GM18909 (cell line): ENCODE measurements around the gene EVI2B.
"Not testable (repeated sequence)": the region's sequence is repeated elsewhere in the genome, so short reads cannot be mapped to it uniquely, and the experiment has no call there.

Experiments used
- ATAC-seq: cut with Tn5 transposase; IDR thresholded peaks from one replicate; pipeline ENCODE4 v1.9.1; 2021; ENCODE audit warnings: mild to moderate bottlenecking; ENCODE audit not compliant: unreplicated experiment, poor library complexity

The EVI2B gene

DNA sequence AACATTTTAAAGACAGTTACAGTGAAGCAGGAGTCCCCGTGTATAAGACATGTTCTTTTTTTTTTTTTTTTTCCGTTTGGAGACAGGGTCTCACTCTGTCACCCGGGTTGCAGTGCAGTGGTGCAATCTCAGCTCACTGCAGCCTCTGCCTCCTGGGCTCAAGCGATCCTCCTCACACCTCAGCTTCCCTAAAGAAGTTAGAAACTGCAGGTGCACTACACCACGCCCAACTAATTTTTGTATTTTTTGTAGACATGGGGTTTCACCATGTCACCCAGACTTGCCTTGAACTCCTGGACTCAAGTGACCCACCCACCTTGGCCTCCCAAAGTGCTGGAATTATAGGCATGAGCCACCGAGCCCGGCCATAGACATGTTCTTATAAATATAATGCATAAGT, 3.0 kb downstream of the EVI2B start:
- ATAC-seq = no peak

DNA sequence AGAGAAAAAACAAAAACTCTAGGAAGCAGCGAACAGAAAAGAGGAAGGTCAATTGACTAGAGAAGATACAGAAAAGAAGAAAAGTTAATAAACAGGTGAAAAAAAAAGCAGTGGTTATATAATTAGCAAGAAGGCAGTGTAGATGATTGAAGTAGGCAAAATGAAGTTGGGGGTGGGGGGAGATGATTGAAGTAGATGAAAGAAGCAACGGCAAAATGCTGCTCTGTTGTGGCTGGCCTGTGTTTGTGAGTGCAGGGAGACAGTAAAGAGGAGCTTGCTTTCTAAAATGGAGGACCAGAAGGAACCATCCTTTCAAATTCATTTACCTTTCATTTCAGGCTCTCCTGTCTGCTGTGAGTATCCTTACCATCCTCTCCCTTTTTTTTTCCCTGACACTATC, 3.6 kb downstream of the EVI2B start:
- no peak for ATAC-seq

DNA sequence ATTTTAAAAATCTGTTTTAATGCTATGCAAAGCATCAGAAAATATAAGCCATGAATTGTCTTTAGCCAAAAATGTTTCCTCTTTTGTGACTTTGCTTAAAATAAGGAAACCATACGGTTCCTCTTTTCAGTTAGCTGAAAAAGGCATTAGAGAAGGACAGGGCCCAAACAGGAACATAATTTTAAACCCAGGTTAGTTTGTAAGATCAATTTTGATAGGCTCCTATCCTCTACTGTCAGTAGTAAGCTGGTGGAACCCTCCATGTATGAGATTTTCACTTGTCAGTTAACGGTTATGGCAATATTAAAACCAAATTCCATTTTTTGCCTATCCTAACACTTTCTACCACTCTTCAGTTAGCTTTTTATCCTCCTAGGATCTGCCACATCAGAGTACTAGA, 4.3 kb downstream of the EVI2B start:
- peak; percentile 42 for ATAC-seq

DNA sequence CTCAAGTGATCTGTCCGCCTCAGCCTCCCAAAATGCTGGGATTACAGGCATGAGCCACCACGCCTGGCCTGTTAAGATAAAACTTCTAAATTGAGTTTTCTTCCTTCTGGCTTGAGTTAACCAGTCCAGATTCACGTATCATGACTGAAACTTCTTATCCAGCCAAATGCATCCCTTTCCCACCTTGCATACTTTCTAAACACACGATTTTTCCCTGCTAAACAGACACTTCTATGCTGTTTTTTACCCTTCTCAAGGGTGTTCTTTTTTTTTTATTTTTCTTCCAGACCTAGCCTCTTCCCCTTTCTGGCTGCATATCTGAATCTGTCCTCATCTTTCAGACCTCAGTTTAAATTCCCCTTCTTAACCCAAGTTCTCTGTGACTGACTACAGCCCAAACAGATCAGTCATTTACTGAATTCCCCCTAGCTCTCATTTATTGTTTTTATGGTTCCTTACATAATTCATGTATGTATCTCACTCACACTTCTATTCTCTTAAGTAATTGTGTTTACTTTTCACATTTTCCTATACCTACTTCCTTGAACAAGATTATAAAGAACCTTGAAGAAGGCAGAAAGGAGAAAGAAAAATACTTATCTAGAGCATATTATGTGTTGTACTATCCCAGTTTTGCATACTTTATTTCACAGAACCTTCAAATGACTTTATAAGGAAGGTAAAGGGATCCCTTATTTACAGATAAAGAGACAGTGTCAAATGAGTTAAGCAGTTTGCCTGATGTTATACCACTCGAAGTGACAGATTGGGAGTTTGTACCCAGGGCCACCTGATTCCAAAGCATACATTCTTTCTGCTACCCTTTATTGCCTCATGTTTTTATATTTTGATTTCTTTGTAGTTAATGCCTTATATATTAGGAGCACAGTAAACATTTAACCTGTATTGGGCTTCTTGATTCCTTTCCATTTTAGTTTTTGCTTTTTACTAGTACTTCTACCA, 5.2 kb downstream of the EVI2B start:
- ATAC-seq = no peak

DNA sequence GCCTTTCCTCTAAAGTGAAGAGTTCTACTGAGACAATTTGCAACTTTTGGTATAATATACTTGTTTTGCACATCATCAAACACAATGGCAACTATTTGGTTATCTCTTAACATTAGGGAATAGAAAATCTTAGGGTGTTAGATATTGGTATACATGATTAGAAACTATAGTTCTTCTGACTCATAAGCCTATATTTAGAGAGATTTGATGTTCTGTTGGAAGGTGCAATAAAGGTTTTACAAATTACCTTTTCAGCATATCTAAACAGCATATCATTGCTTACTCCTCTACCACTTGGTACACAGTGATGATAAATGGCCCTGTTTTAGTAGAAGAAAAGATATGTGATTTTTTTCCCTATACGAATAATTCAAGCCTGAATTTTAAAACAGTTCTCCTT, 6.2 kb downstream of the EVI2B start:
- no peak for ATAC-seq

DNA sequence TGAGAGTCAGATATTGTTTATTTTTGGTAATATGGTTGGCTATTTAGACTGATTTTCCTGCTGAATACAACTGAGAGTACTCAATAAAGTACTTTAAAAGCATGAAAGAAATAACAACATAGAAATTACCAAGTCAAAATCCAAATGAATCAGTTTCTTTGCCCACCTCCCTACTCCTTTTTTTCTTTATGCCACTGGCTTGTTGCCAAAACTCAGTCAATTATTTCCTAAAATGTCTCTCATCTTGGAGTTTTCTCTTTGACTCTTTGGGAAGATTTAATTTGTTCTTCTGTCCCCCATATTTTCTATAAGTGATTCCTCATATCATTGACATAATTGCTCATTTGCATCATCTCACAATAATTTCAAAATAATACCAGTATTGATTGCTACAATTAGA, 14.2 kb downstream of the EVI2B start:
- no peak for ATAC-seq

DNA sequence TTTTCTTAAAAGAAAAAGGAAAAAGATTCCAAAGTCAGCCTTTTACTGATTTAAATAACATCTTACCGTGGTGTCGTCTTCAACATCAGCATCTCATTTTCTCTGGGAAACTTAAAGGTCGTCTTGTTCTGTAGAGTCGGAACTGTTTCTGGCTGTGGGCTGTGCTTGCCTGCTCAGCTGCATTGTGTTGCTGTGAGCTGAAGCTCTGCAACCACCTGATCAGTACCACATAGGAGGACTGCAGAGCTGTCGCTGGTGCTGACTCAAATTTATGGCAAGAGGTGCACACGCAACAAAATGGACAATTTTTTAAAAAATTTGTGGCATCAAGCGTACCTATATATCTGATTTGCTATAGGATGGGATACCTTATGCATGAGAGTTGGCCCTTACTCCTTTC, 16.8 kb downstream of the EVI2B start, which contains the start of gene OMG:
Gene OMG (minus strand): TSS at position 150 of the 400 bp plus-strand sequence. CDS start 908 bp downstream, outside the sequence.
- no peak for ATAC-seq

DNA sequence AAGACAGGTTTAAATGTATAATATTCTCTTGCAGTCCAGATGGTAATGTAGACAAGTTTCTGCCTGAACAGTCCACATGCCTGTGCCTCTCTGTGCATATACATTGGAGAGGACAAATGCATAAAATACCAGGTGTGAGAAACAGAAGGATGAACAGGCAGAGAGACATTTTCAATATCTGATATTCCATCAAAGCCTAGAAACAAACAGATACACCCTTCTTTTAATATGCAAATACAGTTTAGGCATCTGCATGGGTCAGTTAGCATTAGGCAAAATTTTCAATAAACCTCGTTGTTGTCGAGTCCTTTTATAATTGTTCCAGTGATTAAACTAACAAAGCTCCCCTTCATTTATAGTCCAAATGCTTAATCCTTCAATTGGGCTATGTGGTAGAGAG, 17.7 kb downstream of the EVI2B start:
- no peak for ATAC-seq

DNA sequence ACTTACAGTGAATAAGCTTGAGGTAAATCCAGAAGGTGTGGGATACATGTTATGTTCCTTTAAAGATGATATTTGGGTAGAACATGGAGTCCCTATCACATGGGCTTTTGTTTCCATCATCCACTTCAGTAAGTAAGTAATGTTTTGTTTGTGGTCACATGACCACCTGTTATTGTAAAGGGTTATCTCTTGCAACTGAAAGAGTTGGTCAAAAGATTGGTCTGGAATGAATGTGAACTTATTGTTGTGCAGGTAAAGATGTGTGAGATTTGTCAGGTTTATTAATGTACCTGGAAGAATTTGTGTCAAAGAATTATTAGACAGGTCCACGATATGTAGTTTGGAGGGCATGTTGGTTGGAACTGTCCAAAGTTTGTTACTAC, 18.4 kb downstream of the EVI2B start:
- no peak for ATAC-seq

DNA sequence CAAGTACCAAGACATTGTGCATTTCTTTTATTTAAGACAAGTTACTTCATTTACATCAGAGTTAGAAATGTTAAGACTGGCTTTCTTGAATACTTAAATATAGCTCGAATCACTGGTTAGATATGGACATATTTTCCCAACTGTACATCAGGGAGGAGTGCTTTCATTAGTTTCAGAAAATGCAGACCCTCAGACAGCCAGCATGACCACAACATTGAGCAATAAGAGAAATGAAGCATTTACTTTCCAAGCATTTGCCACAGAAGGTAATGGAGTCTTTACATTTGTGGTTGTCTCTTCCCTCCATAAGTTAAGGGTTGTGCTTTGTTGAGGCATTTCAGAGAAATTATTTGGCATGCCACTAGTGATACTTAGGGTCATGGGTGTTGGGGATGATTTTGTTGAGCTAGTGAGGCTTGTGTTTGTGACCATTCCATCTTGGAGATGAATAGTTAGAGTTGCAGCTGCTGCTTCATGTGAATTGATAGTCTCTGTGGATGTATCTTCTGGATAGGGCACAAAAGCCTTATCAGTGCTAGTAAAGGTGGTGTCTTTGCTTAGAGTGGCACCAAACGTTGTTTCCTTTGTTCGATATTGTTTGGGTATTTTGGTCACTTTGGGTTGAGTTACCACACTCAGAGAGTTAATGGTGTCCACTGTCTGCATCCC, 18.9 kb downstream of the EVI2B start:
- ATAC-seq = no peak

DNA sequence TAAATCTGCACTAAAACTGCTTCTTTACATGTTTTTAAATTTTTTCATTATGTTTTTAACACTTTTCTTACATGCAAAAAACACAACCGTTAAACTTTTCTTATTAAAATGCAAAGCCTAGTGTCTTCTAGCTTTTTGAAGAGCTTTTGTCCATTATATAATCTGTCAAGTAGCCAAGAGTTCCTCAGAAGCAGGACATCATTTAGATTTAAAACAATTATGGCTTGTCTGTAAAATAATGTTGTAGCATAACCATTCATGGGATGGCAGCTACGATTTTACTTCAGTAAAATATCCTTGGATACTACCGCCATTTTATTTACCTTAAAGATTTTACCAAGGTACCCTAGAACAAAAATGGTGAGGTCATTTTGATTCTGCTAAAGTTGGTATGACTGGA, 19.6 kb downstream of the EVI2B start:
- ATAC-seq = no peak

DNA sequence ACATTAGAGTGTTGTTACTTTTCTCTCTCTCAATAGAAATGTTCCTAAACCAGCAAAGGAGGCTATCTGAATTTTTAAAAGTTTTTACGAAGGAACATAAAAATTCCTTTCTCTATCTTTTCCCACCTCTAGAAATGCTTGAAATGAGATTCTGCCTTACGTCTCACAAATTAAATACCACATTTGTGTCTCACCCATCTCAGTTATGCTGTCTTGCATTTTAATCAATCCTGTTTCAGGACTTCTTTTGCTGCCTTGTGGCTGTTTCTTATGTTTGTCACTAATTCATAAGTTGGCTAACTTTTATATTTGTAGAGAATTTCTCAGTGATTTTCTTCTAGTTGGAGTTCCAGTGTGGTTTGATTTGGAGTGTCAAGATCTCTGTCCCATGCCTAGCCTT, 20.3 kb downstream of the EVI2B start:
- no peak for ATAC-seq

DNA sequence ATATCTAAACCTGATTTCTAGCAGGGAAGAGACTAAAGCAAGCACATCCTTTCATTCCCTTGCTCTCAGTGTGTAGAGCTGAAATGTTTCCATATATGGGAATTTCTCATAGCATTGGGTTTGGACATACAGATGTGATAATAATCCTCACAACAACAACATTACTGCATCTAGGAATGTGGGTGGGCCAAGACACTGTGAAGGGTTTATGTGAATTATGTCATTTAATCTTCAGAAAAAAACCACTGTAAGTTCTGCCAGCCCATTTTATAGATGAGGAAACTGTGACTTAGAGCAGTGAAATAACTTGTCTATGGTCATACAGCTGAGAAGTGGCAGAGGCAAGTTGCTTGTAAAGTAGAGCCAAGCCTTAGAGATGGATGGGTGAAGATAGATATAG, 22.0 kb downstream of the EVI2B start:
- no peak for ATAC-seq

DNA sequence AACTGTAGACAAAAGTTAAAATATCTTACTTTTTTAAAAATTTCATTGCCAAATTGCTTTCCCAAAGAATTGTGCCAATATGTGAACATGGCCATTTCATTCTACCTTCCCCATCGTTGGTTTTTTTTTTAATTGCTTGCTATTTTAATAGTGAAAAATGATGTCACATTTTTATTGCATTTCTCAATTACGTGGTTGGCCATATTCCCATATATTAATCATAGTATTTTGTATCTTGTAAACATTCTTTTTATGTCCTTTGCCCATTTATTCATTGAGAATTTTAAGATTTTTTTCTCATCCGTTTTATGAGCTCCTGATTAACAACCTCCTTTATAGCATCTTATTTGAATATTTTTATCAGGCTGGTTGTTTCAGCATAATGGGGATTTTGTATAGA, 24.1 kb downstream of the EVI2B start:
- no peak for ATAC-seq

DNA sequence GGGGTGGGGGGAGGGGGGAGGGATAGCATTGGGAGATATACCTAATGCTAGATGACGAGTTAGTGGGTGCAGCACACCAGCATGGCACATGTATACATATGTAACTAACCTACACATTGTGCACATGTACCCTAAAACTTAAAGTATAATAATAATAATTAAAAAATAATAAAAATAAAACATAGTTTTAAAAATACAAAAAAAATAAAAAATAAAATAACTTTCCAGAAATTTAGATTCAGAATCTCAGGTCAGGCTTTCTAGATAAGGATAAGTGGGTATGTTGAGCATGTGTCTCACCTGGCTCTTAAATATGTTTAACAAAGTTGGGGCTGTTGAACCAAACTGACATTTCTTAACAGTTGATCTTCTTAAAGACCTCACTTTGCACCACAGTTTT, 25.9 kb downstream of the EVI2B start:
- not testable (repeated sequence) for ATAC-seq

DNA sequence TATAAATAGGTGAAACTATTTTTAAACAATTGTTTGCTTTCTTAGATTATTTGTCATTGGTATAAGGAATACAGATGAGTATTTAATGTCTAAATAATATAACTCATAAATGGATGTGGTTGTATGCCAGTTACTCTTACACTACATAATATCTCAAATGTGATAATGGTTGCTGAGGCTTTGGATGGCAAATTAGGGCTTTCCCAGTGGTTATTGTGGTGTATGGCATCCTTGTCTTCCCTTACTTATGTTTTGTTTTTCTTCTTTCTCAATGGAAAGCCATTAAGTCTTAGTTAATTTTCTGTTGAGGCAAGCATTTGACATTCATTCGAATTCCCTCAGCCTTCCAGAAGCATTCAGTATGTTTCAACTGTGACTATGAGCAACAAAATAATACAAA, 27.3 kb downstream of the EVI2B start:
- ATAC-seq = no peak

DNA sequence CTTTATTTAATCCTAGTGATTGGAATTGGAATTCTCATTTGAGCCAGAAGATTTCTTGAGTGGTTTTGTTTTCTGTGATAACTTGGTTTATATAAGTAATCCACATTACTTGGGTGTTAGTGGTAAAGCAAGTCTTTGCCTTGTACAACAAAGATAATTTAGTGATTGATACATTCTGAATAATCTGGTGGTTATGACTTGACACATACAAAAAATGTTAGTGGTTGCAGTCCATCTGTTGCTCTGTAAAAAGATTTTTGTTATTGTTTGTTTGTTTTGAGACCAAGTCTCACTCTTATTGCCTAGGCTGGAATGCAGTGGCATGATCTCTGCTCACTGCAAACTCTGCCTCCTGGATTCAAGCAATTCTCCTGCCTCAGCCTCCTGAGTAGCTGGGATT, 30.0 kb downstream of the EVI2B start:
- no peak for ATAC-seq

DNA sequence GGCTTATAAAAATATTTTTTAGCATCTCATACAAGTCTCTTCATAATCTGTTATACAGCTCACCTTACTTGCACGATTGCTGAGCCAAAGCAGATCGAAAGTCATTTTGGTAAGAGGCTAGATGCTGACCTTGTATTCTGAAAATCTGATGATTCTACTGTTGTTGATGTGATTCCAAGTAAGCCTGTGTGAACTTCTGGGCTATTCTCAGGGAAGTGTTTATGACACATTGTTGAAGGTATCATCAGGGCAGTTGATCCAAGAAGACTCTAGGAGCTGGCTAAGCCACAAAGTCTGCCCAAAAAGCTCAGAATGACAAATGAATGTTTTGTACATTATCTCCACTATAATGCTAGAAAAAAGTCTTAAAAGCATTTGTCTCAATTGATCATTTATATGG, 32.8 kb downstream of the EVI2B start:
- ATAC-seq = no peak

DNA sequence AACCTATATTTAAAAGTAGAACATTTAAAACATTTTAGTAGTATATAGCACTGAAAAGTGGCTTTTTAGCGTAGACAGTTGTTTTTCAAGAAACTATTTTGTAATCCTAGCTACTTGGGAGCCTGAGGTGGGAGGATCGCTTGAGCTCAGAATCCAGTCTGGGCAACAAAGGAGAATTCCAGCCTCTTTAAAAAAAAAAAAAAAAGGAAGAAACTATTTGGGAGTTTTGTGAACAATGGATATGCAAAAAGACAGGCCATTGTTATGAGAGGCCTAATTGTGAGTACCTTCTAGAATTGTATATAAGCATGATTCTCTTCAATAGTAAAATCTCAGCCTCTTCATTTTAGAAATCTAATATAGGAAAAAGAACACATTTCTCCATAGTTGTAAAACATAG, 34.5 kb downstream of the EVI2B start:
- ATAC-seq = no peak

DNA sequence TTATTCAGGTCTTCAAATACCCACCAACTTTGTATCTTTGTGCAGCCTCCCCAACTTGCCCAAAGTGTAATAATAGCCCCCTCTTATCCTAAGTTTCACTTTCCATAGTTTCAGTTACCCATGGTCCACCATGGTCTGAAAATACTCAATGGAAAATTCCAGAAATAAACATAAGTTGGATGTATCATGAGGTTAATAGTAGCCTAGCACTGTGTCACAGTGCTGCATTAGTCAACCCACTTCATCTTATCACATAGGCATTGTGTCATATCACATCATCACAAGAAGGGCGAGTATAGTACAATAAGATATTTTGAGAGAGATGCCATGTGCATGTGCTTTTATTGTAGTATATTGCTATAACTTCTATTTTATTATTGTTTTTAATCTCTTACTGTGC, 38.7 kb downstream of the EVI2B start:
- no peak for ATAC-seq

DNA sequence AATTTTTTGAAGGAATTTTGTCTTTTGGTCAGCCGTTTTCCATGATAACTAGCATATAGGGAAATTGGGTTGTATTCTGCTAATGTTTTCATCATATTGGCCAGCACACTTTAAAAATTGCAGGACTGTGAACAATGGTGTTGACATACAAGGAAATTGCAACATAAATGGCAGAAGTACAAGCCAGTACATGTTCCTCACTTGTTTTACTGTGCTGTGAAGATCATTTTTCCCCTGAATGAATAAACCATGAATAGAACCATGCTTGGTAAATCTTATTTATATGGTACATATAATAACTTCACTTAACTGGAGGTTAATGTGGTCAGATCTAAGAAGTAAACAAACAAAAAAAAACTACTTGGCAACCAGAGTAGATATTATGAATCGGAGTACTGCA, 39.6 kb downstream of the EVI2B start:
- no peak for ATAC-seq

DNA sequence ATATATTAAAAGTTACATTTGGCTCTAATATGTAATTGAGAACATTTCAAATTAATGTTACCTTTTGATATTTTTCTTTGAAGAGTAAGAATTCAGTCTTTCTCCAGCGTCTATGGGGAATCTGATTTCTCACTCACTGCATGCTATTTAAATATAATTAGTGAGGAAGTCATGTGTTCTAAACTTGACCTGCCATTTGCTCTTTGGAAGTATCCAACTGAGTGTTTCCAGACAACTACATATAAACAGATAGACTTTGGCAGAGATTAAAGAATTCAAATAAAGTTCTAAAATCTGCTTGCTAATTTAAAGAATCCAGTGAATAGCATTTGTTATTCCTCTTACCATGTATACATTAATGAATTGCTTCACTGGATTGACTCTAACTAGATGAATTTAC, 40.3 kb downstream of the EVI2B start:
- no peak for ATAC-seq
